Smooth muscle cell (in vitro differentiated cells): Measurements from ENCODE around the gene ZFP36L1. TPM values are rescaled to one million over a fixed set of nuclear protein-coding genes. Genes with fewer than 3 reads are reported as not detected.

Experiments
- DNase-seq: peaks from one replicate; lab custom pipeline; 2025; ENCODE audit not compliant: unreplicated experiment; lab: John Stamatoyannopoulos, UW
- H2AFZ ChIP-seq: fragments of 200-600 bp; sonication (generic); 2 replicates; pipeline ENCODE4 v1.6.0; 2016; ENCODE audit warnings: antibody characterized with exemption, low read depth, mild to moderate bottlenecking
- H3F3A ChIP-seq: fragments of 200-600 bp; sonication (generic); 2 replicates; pipeline ENCODE4 v1.6.0; 2017; ENCODE audit warnings: antibody characterized with exemption, low read depth
- H3K27ac ChIP-seq: fragments of 200-600 bp; sonication (generic); 2 replicates; pipeline ENCODE4 v1.5.1; 2016; ENCODE audit warnings: low read depth, mild to moderate bottlenecking
- H3K27me3 ChIP-seq: fragments of 200-600 bp; sonication (generic); 2 replicates; pipeline ENCODE4 v1.6.1; 2016; ENCODE audit warnings: low read depth, mild to moderate bottlenecking
- H3K36me3 ChIP-seq: fragments of 200-600 bp; sonication (generic); 2 replicates; pipeline ENCODE4 v1.5.1; 2016; ENCODE audit warnings: low read depth
- H3K4me1 ChIP-seq: fragments of 200-600 bp; sonication (generic); 2 replicates; pipeline ENCODE4 v1.5.1; 2016; ENCODE audit warnings: low read depth
- H3K4me2 ChIP-seq: fragments of 200-600 bp; sonication (generic); 2 replicates; pipeline ENCODE4 v1.6.0; 2016; ENCODE audit warnings: mild to moderate bottlenecking
- H3K4me3 ChIP-seq: fragments of 200-600 bp; sonication (generic); 2 replicates; pipeline ENCODE4 v1.5.1; 2016; ENCODE audit warnings: mild to moderate bottlenecking
- H3K79me2 ChIP-seq: fragments of 200-600 bp; sonication (generic); 2 replicates; pipeline ENCODE4 v1.6.0; 2016; ENCODE audit warnings: low read depth, mild to moderate bottlenecking
- H3K9ac ChIP-seq: fragments of 200-600 bp; sonication (generic); 2 replicates; pipeline ENCODE4 v1.6.0; 2016; ENCODE audit warnings: low read depth
- H3K9me3 ChIP-seq: fragments of 200-600 bp; sonication (generic); replicated peaks from 2 replicates; pipeline ENCODE4 v1.5.1; 2016; ENCODE audit warnings: low read depth
- H4K20me1 ChIP-seq: fragments of 200-600 bp; sonication (generic); 2 replicates; pipeline ENCODE4 v1.6.0; 2016; ENCODE audit warnings: low read depth
- CTCF ChIP-seq: fragments of 200-600 bp; sonication (generic); IDR thresholded peaks from 2 replicates; pipeline ENCODE4 v1.5.1; 2017; ENCODE audit warnings: borderline replicate concordance, mild to moderate bottlenecking, antibody characterized with exemption; ENCODE audit not compliant: insufficient read depth, poor library complexity, severe bottlenecking
- WGBS: methylation state at CpG from one replicate; pipeline ENCODE4 v1.1.7; 2016; ENCODE audit warnings: low lambda C conversion rate; 5-methylcytosine and 5-hydroxymethylcytosine counted together
- polyA plus RNA-seq: library from polyadenylated mRNA; unstranded; fragments of >200 nt; fragmentation: Nextera tagmentation; extraction: Ambion mirVana; gene quantifications from 2 replicates; pipeline ENCODE4 v1.2.1, GENCODE V29; 2016
- total RNA-seq: library from RNA; depleted of rRNA; stranded (reverse); fragments of >200 nt; gene quantifications from 2 replicates; pipeline ENCODE4 v1.2.3, GENCODE V29; 2014

ZFP36L1 gene
- total and polyA plus RNA-seq, 2 experiments from 2014 or later, result 166 to 418 TPM

DNA sequence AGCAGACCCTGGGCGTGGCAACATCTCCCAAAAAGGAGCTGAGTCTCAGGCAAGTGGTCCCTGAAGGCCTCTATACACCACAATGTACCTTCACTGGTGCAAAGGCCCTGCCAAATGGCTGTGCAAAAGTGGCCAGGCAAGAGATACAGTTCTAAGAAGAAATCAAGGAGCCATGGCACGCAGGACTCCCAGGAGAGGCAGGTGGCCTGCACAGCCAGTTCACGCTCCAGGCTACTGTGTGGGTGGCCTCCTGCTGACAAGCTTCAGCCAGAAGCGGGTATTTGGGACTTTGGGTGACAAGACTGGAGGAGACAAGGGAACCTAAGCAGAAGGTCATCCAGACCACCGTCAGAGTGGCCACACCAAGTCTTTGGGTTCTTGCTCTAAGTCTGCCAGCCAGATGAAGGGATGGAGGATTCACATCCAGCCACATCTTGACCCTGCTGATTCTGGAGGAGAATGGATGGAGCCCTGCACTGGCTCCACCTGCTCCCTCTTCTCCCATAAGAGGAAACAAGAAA is 20.5 kb upstream of the ZFP36L1 start:
- no peaks in the 10 kb centered on the region for H3K9me3 ChIP-seq
- no peak overlapping the region for H3K4me3 ChIP-seq
- WGBS, result 78% methylated on average over 5 of the region's 5 CpGs
- H2AFZ ChIP-seq, result no peak overlapping the region
- peaks cover 36% of the 10 kb centered on the region for H3K79me2 ChIP-seq
- peaks cover 14% of the 10 kb centered on the region for H3F3A ChIP-seq
- peaks cover 43% of the 10 kb centered on the region for H3K4me1 ChIP-seq
- DNase-seq, result no peak
- H3K27ac ChIP-seq, result no peak overlapping the region
- no peaks in the 10 kb centered on the region for H3K36me3 ChIP-seq
- TF ChIP-seq CTCF, result no peak
- H3K4me2 ChIP-seq, result no peak overlapping the region
- H3K9ac ChIP-seq, result no peak overlapping the region
- no peaks in the 10 kb centered on the region for H3K27me3 ChIP-seq
- no peaks in the 10 kb centered on the region for H4K20me1 ChIP-seq

GRCh38 chr14:68811171-68811570 is 18.3 kb upstream of the ZFP36L1 start:
- H3K79me2 ChIP-seq, result peaks cover 29% of the 10 kb centered on the region
- no peaks in the 10 kb centered on the region for H3K9me3 ChIP-seq
- H3K27ac ChIP-seq, result no peak overlapping the region
- no peak for DNase-seq
- no peak for TF ChIP-seq CTCF
- H3K4me2 ChIP-seq, result no peak overlapping the region
- H3K4me3 ChIP-seq, result no peak overlapping the region
- H2AFZ ChIP-seq, result no peak overlapping the region
- peaks cover 36% of the 10 kb centered on the region for H3K4me1 ChIP-seq
- no peak overlapping the region for H3K9ac ChIP-seq
- WGBS, result 97% methylated on average over 10 of the region's 10 CpGs
- peaks cover 14% of the 10 kb centered on the region for H3F3A ChIP-seq
- H3K36me3 ChIP-seq, result no peaks in the 10 kb centered on the region
- H3K27me3 ChIP-seq, result no peaks in the 10 kb centered on the region
- H4K20me1 ChIP-seq, result no peaks in the 10 kb centered on the region

GRCh38 chr14:68810173-68811153 is 17.6 kb upstream of the ZFP36L1 start:
- H3K4me2 ChIP-seq, result no peak overlapping the region
- H3K4me1 ChIP-seq, result peaks cover 28% of the 10 kb centered on the region
- H3F3A ChIP-seq, result peaks cover 14% of the 10 kb centered on the region
- H3K4me3 ChIP-seq, result no peak overlapping the region
- no peak overlapping the region for H3K9ac ChIP-seq
- H3K79me2 ChIP-seq, result peaks cover 22% of the 10 kb centered on the region
- H3K27ac ChIP-seq, result no peak overlapping the region
- TF ChIP-seq CTCF, result no peak
- DNase-seq, result no peak
- H2AFZ ChIP-seq, result no peak overlapping the region
- no peaks in the 10 kb centered on the region for H3K9me3 ChIP-seq
- H4K20me1 ChIP-seq, result no peaks in the 10 kb centered on the region
- no peaks in the 10 kb centered on the region for H3K27me3 ChIP-seq
- H3K36me3 ChIP-seq, result no peaks in the 10 kb centered on the region
- 91% methylated on average over 8 of the region's 8 CpGs for WGBS
